HepG2 (cell line): ENCODE results near the gene COL8A2. TPM values are rescaled to one million over a fixed set of nuclear protein-coding genes. Genes with fewer than 3 reads are reported as not detected.
A peak's percentile ranks its signal among the peaks of the same experiment; 100 is the strongest.

Experiments
- ZNF101 ChIP-seq: sonication (generic); formaldehyde crosslinking; IDR thresholded peaks from 2 replicates; pipeline ENCODE4 v1.4.0; 2020; ENCODE audit warnings: mild to moderate bottlenecking, low read depth, missing genetic modification reagents, borderline replicate concordance
- ZNF646 ChIP-seq: sonication (generic); formaldehyde crosslinking; IDR thresholded peaks from 2 replicates; pipeline ENCODE4 v1.9.0; 2021; ENCODE audit warnings: mild to moderate bottlenecking, missing genetic modification reagents
- ZNF772 ChIP-seq: sonication (generic); formaldehyde crosslinking; IDR thresholded peaks from 2 replicates; pipeline ENCODE4 v1.5.0; 2020; ENCODE audit warnings: mild to moderate bottlenecking, missing genetic modification reagents
- polyA plus RNA-seq, 8 experiments: library from polyadenylated mRNA; depleted of rRNA in 3 of 8; stranded (reverse) in 7 of 8; unstranded in 1 of 8; fragments of >200 nt; fragmentation: Illumina TruSeq in 4 of 8; extraction: Trizol in 4 of 8; gene quantifications; 2 replicates each; pipeline versions ENCODE4 v1.2.1 to v1.2.3, GENCODE V29; 2011 to 2016; ENCODE audit warnings: low read depth in 4 of 8, missing spikeins in 1 of 8, mixed read lengths in 1 of 8; ENCODE audit not compliant: insufficient read depth in 1 of 8
- total RNA-seq, 5 experiments: library from RNA; depleted of rRNA; stranded (reverse); fragments of >200 nt; fragmentation: Illumina TruSeq; extraction: Trizol; gene quantifications; 2 replicates each; pipeline ENCODE4 v1.2.3, GENCODE V29; 2016; ENCODE audit warnings: low read depth in 1 of 5
- TF ChIP-seq, protein P1 (sequence below): sonication (generic); formaldehyde crosslinking; conservative IDR thresholded peaks from 2 replicates; pipeline ENCODE4 v1.8.1; 2023; ENCODE audit warnings: missing genetic modification reagents

The COL8A2 gene
- total and polyA plus RNA-seq, 2 of the 13 experiments (the other 11 are each of a cell fraction or from before 2014, with no cell fraction given) = 0.13 to 0.24 TPM

- TF ChIP-seq ZNF646 (CRISPR knock-in tag) (peak; percentile 49), ZNF772 (CRISPR knock-in tag) (no peak), ZNF101 (CRISPR knock-in tag) (no peak)
- TF ChIP-seq, protein P1, sequence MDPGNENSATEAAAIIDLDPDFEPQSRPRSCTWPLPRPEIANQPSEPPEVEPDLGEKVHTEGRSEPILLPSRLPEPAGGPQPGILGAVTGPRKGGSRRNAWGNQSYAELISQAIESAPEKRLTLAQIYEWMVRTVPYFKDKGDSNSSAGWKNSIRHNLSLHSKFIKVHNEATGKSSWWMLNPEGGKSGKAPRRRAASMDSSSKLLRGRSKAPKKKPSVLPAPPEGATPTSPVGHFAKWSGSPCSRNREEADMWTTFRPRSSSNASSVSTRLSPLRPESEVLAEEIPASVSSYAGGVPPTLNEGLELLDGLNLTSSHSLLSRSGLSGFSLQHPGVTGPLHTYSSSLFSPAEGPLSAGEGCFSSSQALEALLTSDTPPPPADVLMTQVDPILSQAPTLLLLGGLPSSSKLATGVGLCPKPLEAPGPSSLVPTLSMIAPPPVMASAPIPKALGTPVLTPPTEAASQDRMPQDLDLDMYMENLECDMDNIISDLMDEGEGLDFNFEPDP (CRISPR knock-in tag) = no peak
Observed at GRCh38 chr1:36126797-36127500, 1.9 kb upstream of the COL8A2 start (continued).
